HG03196 (cell line): ENCODE measurements around the gene MANSC4.
A peak's percentile ranks its signal among the peaks of the same experiment; 100 is the strongest.

Experiments
- ATAC-seq: cut with Tn5 transposase; IDR thresholded peaks from one replicate; pipeline ENCODE4 v1.9.1; 2021; ENCODE audit not compliant: unreplicated experiment

MANSC4 gene

DNA sequence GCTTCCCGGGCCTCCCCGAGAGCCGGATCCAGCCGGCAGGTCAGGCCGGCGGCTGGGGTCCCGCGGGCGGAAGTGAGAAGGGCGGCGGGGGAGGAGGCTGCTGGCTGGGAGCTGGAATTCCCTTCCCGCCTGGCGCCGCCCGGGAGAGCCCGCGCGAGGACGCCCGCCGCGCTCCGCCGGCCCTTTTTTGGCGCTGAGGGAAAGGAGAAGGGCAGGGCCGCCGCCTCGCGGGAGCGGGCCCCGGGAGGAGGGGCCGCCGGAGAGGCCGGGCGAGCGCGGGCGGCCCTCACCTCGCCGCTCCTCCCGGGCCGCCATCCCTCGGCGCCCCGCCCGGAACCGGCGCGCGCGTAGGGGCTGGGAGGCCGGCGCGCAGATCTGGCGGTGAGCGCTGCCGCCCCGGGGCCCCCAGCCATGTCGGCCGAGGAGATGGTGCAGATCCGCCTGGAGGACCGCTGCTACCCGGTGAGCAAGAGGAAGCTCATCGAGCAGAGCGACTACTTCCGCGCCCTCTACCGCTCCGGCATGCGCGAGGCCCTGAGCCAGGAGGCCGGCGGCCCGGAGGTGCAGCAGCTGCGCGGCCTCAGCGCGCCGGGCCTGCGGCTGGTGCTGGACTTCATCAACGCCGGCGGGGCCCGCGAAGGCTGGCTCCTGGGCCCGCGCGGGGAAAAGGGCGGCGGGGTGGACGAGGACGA lies at the start of gene MANSC4, which contains the start of gene KLHL42:
Gene MANSC4 (minus strand): TSS at position 317 of the 692 bp plus-strand sequence. CDS start 8,960 bp downstream, outside the sequence.
Gene KLHL42 (plus strand): TSS at position 314 of the 692 bp plus-strand sequence. CDS start 98 bp downstream, at position 412.
- ATAC-seq, result peak; percentile 70

DNA sequence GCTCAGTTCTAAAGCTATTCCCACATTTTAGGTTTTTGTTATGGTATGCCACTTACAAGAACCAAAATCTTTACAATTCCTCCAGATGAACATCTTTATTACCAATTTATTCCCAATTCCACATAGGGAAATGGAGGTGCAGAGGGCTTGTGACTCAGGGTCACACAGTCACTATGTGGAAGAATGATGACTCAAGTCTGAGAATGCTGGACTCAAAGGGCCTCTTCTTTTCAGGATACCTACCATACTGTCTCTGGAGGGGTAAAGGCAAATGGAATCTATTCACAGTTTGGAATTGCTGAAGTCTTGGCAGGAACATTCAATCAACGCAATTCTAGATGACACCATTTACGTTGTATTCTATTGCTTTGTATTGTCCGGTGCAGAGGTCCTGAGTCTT lies 48.2 kb upstream of the MANSC4 start:
- no peak for ATAC-seq

DNA sequence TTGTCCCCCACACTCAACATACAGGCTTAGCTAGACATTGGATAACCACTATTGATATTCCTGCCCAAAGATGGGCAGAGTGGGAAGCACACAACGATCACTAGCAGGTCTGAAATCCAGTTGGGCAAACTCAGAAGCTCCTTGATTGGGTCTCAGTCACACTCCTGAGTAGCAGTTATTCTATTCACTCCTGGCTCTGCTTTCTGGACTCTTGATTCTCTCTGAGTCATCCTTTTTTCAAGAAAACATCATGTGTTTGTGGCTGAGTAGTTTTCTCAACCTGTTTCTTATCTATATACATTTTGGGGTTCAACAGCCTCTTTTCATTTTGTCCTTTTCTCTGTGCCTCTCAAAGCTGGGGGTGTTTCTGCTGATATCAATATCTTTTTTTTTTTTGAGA lies 46.0 kb upstream of the MANSC4 start:
- ATAC-seq, result no peak

DNA sequence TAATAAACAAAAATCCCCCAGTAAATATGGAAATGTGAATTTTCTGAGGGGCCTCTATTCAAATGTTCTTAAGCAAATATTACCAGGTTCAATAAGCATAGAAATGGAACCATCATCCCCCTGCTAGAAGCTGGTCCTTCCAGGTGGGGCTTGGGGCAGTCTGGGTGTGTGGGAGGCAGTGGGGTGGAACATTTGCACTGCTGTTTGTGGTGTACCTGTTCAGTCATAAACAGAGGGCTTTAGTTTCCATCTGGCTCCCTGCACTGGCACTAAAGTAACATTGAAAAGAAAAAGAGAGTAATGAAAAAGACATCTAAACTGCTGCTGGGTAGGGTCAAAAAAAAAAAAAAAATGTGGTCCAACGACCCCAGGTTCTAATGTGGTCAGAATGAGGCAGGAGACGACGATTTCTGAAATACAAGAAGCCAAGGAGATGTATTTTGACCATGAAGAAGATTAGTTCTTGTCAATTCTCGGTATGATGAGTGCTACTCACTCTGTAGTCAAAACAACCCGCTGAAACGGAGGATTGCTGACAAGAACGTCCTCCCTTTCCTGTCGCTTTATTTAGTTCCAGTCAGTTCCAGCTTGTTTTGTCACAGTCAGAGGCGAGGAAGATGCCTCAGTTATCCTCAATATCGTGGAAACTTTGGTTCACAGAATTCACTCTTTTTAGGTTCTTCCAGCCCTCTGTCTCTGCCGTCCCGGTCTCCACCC lies 44.2 kb upstream of the MANSC4 start:
- ATAC-seq, result peak; percentile 63

DNA sequence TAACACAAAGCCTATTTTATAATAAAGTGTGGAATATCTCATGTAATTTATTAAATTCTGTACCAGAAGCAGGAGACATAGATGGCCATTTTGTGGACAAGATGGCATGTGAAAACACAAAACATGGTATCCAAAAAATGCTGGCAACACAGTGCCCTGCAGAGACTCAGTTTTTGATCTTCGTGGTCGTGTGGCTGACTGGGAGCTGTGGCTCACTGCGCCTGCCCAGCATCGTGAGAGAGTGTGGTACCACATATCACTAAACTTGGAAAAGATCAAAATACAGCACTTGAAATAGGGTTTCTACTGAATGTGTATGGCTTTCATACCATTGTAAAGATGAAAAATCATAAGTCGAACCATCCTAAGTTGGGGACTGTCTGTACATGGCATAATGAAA lies 43.0 kb upstream of the MANSC4 start:
- ATAC-seq, result no peak

DNA sequence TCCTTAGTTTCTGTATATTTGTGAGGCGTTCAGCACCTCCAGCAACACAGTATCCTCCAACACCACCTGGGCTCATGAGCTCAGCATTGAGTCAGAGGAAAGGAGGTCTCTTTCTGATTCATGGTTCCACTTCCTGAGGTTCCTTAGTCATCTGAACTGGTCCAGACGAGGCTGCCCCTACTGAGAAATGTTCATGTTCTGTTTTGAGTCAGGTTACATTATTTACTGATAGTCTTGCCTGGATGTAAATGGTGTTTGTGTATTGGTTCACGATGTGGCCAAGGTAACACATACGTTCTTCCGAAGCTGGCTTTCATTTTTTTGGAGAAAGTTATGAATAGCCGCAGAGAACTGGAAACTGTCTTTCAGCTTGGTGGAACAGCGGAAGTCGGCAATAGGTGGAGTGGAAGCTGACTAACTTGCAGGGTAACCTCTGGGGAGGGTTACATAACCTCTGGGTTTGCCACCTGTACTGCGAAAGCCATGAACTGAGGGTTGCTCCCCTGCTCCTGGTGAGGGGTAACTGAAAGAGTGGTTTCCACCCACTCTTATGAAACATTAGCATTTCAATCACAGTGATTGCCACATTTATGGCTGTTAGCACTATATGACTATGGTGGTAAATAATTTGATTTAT lies 42.2 kb upstream of the MANSC4 start:
- ATAC-seq, result peak; percentile 78

DNA sequence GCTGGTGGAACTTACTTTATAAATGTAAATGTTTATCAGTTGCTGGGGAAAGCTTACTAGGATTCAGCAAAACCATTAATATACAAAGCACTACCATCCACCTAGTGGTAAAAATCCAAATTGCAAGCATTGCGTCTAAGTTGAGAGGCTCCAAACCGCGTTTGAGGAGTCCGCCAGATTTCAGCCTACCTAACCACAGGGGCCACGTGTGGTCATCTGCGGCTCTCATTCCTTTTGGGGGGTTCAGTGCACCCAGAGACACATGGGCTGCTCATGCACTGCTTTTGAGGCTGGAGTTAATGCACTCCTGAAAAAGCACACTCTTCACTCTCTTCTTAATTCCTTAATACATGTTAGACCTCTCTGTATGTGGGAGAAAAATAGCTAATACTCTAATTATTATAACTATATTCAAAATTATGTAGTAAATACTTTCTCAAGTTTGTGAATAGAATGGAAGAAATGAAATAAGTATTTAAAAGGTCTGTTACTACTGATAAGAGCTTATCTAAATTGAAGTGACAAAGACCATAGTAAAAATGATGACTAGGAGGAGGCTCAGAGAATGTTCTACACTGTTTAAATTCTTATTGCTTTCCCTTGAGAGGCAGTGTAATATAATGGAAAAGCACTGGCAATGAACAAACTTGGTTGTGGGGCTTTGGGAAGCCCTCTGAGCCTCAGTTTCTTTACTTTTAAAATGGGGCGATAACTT lies 41.4 kb upstream of the MANSC4 start:
- no peak for ATAC-seq

DNA sequence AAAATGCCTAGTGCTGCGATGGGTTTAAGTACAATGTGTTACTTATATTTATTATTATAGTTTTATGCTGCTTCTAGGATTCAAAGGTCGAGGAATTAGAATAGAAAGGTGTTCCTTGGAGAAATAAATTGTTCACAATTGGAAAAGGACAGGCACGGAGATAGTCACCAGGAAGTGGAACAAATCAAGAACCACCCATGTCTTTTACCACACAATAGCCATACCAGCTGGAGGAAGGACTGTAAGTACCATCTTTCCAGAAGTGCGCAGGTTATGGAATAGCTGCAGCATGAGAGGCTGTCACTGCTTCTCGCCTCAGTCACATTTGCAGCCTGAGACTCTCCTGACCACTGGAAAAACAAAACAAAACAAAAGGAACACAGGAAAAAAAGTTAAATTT lies 40.5 kb upstream of the MANSC4 start:
- no peak for ATAC-seq

DNA sequence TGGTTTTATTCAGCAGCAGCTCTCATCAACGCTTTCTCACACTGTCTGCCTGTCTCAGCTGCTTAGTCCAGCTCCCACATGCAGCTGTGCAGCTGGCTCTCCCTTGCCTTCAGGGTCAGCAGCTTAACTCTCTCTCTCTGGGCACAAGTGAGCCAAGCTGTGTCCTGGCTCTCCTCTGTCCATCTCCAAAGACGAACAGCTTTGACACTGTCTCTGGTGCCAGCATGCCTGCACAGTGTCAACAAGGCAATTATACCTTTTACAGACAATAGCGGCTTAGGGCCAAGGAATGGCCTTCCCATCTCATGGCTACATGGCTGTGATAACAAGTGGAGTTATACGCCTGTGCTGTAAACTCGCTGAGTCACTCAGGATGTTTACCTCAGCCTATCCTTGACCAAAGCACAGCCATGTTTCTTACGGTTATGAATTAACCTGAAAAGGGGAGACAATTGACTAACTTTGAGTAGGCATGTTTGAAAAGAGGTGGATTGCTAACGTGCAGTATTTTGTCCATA lies 38.4 kb upstream of the MANSC4 start:
- no peak for ATAC-seq

DNA sequence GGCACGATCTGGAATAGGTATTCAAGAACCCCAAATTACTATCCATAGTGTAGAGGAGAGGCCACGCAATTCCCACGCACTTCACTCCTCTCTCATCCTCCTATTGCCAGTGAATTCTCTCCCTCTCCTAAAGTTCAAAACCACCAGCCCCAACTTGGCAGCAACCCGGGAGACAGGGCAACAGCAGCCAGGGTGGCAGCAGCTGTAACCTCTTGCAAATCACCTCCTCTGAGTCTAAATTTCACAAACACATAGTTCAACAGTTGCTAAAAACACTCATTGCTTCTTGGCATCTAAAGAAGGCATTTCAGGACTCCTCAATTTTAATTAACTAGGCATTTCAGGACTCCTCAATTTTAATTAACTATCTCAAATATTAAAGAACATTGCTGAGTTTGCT lies 37.7 kb upstream of the MANSC4 start:
- no peak for ATAC-seq

DNA sequence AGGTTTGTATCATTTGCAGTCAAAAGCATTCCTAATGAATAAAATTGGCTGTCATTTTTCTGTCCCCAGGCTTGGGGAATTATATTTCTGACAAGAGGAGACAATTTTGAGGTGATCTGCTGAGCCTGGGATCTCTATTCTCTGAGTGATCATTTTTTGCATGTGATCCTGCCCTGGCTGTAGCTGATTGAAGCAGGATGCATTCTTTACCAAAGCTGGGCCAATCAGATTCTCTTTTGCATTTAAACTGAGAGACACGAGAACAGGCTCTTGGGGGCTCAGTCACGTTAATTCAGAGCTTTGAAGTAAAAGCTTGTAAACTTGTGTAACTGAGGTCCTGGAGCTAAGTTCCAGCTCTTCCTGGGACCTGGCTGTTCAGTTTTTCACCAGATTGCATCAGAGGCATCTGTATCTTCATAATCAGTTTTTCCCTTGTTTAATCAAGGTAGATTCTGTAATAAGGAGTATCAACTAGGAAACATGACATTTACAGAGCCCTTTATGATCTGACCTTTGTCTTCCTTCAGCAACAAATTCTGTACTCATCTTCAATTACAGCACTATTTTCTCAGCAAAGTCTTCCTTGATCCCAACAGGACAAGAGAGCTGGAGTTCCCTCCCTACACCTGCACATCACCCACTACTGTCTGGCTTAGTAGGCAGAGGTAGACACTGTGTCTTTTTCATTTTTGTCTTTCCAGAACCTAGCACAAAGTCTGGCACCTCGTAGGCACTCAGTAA lies 35.0 kb upstream of the MANSC4 start:
- ATAC-seq, result no peak

DNA sequence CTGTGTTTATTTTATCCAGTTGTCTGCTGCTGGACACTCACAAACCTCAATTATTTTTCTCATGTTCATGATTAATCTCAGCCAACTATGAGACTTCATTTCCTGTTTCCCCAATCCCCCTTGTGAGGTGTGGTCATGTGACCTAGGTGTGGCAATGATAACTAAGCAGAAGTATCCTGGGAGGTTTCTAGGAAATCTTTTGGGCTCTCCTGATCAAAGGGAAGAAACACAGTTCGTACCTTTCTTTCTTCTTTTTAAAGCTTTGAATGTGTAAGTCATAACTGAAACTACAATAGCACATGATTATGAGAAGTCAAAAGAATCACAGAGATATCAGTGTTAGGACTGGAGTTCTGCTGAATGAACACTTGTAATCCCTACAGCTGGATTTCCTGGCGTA lies 34.4 kb upstream of the MANSC4 start:
- no peak for ATAC-seq

DNA sequence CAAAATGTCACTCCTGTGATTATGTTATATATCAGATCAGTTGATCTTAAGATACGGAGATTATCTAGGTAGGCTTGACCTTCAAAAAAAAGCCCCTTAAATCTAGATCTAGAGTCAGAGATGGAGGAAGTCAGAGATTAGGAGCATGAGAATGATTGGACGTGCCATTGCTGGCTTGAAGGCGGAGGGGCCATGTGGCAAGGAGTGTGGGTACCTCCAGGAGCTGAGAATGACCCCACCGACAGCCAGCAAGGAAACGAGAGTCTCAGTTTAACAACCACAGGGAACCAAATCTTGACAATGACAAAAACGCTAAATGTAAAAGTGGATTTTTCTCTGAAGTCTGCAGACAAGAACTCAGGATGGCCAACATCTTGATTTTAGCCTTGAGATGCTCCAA lies 32.5 kb upstream of the MANSC4 start:
- no peak for ATAC-seq

DNA sequence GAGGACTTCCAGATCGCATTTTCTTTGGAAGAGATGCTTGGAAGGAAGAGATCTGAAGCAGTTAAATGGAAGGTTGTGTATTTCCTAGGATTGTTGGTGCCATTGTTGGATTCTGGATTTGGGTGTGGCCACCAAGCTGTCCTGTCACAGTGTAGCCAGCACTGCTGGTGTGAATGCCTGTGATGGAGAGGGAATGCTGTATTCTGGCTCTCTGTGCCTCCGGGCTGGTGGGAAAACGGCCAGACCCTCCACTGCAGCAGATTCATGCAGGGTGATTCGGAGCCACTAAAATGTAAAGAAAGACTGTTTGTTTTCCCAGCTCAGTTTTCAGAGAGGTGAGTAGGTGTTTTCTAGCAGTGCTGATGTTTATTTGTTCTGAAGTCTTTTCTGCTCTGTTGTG lies 30.7 kb upstream of the MANSC4 start:
- no peak for ATAC-seq

DNA sequence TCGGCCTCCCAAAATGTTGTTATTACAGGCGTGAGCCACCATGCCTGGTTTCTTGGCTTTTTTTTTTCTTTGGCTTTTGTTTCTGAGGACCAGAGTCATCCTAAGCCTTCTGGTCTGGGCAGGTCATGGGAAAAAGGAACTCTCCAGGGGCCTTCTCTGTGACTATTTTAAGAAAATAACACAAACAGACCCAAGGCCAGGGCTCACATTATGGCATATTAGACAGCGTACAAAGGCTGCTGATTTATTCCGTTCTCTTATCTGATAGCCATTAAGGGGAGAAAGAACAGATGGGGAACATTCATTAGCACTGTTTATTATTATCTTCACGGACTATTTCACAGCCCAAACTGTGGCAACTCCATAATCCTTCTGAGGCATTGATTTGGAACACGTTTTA lies 28.8 kb upstream of the MANSC4 start:
- ATAC-seq, result no peak

DNA sequence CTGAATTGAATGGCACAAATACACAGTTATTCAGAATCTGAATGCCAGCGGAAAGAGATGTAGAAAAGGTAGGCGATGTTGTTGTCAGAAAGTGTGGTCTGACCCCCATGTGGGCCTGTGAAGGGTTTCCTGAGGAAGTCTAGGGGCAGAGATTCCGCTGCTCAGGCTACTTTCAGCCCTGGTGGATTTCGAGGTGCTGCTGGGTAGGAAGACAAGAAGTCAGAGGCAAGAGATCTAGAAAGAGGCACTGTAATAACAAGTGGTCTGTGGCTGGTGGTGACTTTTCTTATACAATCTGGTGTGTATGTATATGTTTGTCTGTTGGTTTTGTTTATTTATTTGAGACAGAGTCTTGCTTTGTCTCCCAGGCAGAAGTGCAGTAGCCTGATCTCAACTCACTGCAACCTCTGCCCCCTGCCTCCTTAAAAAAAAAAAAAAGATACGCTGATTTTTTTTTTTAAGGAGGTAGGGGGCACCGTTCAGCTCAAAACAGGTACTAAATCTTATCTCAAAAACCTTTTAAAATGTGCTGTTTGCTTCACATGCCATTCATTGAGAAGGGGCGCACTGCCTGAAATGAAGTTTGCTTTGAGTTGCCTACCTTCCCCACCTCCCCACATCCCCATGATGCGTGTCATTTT lies 27.1 kb upstream of the MANSC4 start:
- ATAC-seq, result no peak

DNA sequence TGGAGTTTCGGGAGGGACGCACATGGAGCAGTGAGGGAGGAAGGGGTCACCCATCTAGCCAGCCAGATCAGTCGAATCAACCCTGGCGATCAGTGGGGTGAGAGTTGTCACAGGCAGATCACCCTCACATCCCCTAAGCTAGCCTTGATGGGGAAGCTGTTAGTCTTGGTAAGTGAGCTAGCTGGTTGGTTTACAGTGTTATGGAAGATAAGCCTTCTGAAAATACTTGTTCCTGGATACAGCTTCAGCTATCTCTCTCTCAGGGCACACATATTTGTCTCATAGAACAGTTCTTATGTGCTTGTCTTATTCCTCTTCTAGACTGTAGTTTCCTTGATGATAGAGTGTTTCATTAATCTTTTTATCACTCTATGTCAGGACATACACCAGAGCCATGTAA lies 26.2 kb upstream of the MANSC4 start:
- ATAC-seq, result no peak

DNA sequence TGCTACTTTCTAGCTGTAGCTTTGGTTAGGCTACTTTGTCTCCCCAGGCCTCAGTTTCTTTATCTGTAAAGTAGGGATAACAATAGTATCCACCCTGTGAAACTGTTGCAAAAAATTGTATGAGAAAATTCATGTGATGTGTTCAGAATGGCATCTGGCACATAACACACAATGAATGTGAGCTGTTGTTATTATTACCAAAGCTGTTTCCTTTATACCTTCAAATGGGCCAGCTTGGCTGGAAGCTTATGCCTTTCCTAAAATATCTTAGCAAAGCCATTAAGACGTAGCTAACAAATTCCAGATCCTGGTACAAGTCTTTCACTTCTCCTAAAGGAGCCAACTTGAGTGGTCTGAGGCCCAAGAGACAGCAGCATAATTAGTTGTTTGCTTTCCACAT lies 25.2 kb upstream of the MANSC4 start:
- ATAC-seq, result no peak

DNA sequence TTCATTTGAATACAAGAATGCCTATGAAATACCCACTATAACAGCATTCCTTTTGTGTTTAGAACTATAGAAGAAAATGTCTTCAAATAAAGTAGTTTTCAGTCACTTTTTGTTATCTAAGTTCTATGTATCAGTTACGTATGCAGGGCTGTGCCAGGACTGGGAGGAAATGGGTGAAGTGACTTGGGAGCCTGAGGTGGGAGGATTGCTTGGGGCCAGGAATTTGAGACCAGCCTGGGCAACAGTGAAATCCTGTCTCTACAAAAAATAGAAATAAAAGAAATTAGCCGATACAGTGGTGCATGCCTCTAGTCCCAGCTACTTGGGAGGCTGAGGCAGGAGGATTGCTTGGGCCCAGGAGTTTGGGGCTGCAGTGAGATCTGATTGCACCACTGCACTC lies 22.9 kb upstream of the MANSC4 start:
- no peak for ATAC-seq

DNA sequence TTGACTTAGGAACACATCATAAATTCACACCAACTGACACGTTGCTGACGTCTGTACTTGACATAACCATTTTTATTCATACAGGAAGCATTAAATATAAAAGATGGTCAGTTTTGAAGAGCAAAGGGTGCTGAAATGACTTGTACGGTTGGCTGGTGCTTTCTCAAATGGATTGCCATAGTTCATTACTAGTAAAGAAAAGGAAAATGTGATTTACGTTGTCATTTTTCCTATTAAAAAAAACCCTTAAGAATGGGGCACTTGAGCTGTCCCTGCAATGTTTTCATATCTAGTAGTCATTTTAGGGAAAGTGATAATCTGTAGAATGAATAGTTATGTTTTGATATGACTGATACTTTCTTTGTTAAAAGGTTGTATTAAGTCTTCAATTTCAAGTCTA lies 22.5 kb upstream of the MANSC4 start:
- no peak for ATAC-seq
